ENCODE data around the gene PDZD2. TPM values are rescaled to one million over a fixed set of nuclear protein-coding genes. Genes with fewer than 3 reads are reported as not detected.

Gene PDZD2
- total RNA-seq, 1 experiment from 2014 or later, result 0.37 TPM

DNA sequence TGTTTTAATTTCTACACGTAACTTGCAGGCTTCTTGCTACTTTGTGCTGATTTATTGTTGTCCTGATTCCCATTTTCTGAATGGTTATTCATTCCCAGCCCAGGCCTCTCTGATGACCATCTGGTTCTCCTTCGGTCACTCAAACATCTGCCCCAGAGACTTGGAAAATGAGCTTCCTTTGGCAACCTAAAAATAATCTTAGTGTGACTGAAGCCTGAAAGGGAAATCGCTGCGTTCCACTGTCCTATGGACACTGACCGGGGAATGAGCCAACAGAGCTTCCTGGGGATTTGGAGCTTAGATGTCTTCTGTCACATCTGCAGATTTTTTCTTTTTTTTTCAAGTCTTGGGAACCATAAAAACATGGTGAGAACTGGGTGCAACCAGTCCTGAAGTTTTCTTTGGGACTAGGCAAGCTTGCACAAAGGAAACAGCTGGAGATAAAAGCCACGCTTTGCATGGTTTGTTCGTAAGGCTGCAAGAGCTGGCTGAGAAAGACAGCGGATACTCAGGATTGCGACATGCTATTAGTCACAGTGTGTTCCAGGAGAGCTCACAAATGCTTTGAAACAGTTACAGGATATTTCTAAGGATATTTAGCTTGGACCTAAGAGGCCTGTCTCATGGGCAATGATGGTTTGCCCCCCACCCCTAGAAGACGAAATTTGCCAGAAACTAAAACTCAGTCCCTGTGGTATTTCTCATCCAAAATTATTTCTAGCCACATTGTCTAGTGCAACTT is 389.0 kb downstream of the PDZD2 start:
- ChIA-PET RAD21 (ENCODE audit: low non-redundant PET in 1 of 2, low total read pairs in 2 of 2, uncharacterized antibody in 2 of 2, unreplicated experiment in 2 of 2) (no interaction called here), POLR2A (no interaction called here), CTCF (no interaction called here)
- intact Hi-C loops (cut with micrococcal nuclease), result no loop called here
- DNase-seq (ENCODE audit: low read depth, low spot score) (peak; percentile 7), ATAC-seq (no peak)
- Histone ChIP-seq H3K4me1 (ENCODE audit: control insufficient read depth in 1 of 2, insufficient read depth in 2 of 2, low read length in 2 of 2) (peaks cover 0 to 2% of the 10 kb centered on the region in 2 experiments; a peak in 1 of 4 replicates), H2AFZ (ENCODE audit: low read depth, low read length, poor library complexity, severe bottlenecking) (no peak overlapping the region), H3K4me2 (ENCODE audit: low read length) (no peak overlapping the region), H3K27me3 (ENCODE audit: insufficient read depth, low read length) (no peaks in the 10 kb centered on the region), H4K20me1 (ENCODE audit: insufficient read depth) (no peaks in the 10 kb centered on the region), H3K27ac (ENCODE audit: low read depth, low read length) (no peak overlapping the region), H3K79me2 (ENCODE audit: insufficient read depth, low read length) (no peaks in the 10 kb centered on the region), H3K9me2 (ENCODE audit: insufficient read depth) (no peaks in the 10 kb centered on the region), H3K36me3 (ENCODE audit: control insufficient read depth in 1 of 2, insufficient read depth in 2 of 2, low read length in 2 of 2) (no peaks in the 10 kb centered on the region), H3K4me3 (replicated peaks in 1 of 2; ENCODE audit: low read depth in 1 of 2, low read length in 2 of 2) (no peak overlapping the region), H3K9ac (ENCODE audit: low read length) (no peak overlapping the region), H3K9me3 (ENCODE audit: control insufficient read depth in 1 of 2, insufficient read depth in 1 of 2, low read depth in 1 of 2, low read length in 2 of 2) (no peaks in the 10 kb centered on the region)
- no peak for TF ChIP-seq ELF1 (IDR thresholded peaks at IDR 0.05; ENCODE audit: borderline replicate concordance, low read depth)
- TF ChIP-seq, protein P1, sequence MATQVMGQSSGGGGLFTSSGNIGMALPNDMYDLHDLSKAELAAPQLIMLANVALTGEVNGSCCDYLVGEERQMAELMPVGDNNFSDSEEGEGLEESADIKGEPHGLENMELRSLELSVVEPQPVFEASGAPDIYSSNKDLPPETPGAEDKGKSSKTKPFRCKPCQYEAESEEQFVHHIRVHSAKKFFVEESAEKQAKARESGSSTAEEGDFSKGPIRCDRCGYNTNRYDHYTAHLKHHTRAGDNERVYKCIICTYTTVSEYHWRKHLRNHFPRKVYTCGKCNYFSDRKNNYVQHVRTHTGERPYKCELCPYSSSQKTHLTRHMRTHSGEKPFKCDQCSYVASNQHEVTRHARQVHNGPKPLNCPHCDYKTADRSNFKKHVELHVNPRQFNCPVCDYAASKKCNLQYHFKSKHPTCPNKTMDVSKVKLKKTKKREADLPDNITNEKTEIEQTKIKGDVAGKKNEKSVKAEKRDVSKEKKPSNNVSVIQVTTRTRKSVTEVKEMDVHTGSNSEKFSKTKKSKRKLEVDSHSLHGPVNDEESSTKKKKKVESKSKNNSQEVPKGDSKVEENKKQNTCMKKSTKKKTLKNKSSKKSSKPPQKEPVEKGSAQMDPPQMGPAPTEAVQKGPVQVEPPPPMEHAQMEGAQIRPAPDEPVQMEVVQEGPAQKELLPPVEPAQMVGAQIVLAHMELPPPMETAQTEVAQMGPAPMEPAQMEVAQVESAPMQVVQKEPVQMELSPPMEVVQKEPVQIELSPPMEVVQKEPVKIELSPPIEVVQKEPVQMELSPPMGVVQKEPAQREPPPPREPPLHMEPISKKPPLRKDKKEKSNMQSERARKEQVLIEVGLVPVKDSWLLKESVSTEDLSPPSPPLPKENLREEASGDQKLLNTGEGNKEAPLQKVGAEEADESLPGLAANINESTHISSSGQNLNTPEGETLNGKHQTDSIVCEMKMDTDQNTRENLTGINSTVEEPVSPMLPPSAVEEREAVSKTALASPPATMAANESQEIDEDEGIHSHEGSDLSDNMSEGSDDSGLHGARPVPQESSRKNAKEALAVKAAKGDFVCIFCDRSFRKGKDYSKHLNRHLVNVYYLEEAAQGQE (IDR thresholded peaks at IDR 0.05; ENCODE audit: low read depth), result no peak
- TF ChIP-seq CEBPB (IDR thresholded peaks at IDR 0.05; ENCODE audit: low read depth), result peak; percentile 91
- peak; percentile 10 for TF ChIP-seq TCF7L2 (IDR thresholded peaks at IDR 0.05; ENCODE audit: borderline replicate concordance, extremely low read depth, insufficient read depth, insufficient read length)
- no peak for TF ChIP-seq EZH2 (IDR thresholded peaks at IDR 0.05)
- no peak for TF ChIP-seq ZFX (IDR thresholded peaks at IDR 0.05)
- TF ChIP-seq, protein P2, sequence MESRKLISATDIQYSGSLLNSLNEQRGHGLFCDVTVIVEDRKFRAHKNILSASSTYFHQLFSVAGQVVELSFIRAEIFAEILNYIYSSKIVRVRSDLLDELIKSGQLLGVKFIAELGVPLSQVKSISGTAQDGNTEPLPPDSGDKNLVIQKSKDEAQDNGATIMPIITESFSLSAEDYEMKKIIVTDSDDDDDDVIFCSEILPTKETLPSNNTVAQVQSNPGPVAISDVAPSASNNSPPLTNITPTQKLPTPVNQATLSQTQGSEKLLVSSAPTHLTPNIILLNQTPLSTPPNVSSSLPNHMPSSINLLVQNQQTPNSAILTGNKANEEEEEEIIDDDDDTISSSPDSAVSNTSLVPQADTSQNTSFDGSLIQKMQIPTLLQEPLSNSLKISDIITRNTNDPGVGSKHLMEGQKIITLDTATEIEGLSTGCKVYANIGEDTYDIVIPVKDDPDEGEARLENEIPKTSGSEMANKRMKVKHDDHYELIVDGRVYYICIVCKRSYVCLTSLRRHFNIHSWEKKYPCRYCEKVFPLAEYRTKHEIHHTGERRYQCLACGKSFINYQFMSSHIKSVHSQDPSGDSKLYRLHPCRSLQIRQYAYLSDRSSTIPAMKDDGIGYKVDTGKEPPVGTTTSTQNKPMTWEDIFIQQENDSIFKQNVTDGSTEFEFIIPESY (IDR thresholded peaks at IDR 0.05; ENCODE audit: extremely low read depth, insufficient replicate concordance, low read length), result no peak
- TF ChIP-seq POLR2A (IDR thresholded peaks at IDR 0.05; ENCODE audit: borderline replicate concordance, extremely low read depth, insufficient read depth, insufficient read length), result no peak
- TF ChIP-seq FOSL1 (IDR thresholded peaks at IDR 0.05; ENCODE audit: low read depth), result no peak
- BruUV-seq (replicated peaks), result no TSS peak
